Psoas muscle (tissue), 8 donors: ENCODE results near the gene CIAO2B. TPM values are rescaled to one million over a fixed set of nuclear protein-coding genes. Genes with fewer than 3 reads are reported as not detected.
A peak's percentile ranks its signal among the peaks of the same experiment; 100 is the strongest.

Experiments
- ATAC-seq, 4 donors: fragments of 200-7000 bp; cut with Tn5 transposase; one replicate each; pipeline ENCODE4 v1.9.1; 2020; ENCODE audit warnings: moderate library complexity in 3 of 4, mild to moderate bottlenecking in 2 of 4
- DNase-seq, 2 donors: peaks; one replicate each; pipeline ENCODE4 v3.0.0-alpha.2; 2020
- H3K27ac ChIP-seq: fragments of 200-600 bp; one replicate; pipeline ENCODE4 v1.8.0; 2022
- H3K27me3 ChIP-seq, 3 donors: fragments of 200-600 bp in 1 of 3; one replicate each; pipeline versions ENCODE4 v1.6.1 to v1.8.0; 2013 to 2022; ENCODE audit warnings: low read length in 2 of 3, mild to moderate bottlenecking in 2 of 3, moderate library complexity in 1 of 3; ENCODE audit not compliant: insufficient read depth in 3 of 3
- H3K36me3 ChIP-seq, 2 donors: fragments of 200-600 bp in 1 of 2; one replicate each; pipeline versions ENCODE4 v1.6.1 to v1.8.0; 2013 to 2022; ENCODE audit warnings: low read depth in 1 of 2, mild to moderate bottlenecking in 1 of 2, moderate library complexity in 1 of 2; ENCODE audit not compliant: insufficient read depth in 1 of 2
- H3K4me1 ChIP-seq: fragments of 200-600 bp; one replicate; pipeline ENCODE4 v1.8.0; 2022
- H3K4me3 ChIP-seq: fragments of 200-600 bp; one replicate; pipeline ENCODE4 v1.8.0; 2022; ENCODE audit warnings: mild to moderate bottlenecking
- H3K9me3 ChIP-seq: fragments of 200-600 bp; one replicate; pipeline ENCODE4 v1.8.0; 2022
- WGBS, 3 donors: extraction: QIAGEN DNeasy Blood & Tissue Kit; methylation state at CpG; one replicate each; pipeline versions ENCODE4 v1.1.6 to v1.1.7; 2013; 5-methylcytosine and 5-hydroxymethylcytosine counted together
- intact Hi-C, 2 donors: fragments of 100-400 bp; cut with DNase I; formaldehyde crosslinking; loops; one replicate each; pipeline versions ENCODE4 v1.11.0 to v1.14.2; 2022
- polyA plus RNA-seq, 3 donors: library from polyadenylated mRNA; stranded (reverse); fragments of 200-250 nt; gene quantifications; one replicate each; pipeline ENCODE4 v1.2.3, GENCODE V29; 2013
- total RNA-seq, 4 donors: library from RNA; stranded (reverse); fragmentation: NEBNext Ultra II Directional in 2 of 4; extraction: Animal tissue kit (Norgen Biotek cat#: 25700) in 2 of 4; gene quantifications; one replicate each; pipeline versions ENCODE4 v1.2.1 to v1.2.4, GENCODE V29; 2021 to 2023
- TF ChIP-seq, protein P1 (sequence below): fragments of 200-600 bp; IDR thresholded peaks from one replicate; pipeline ENCODE4 v1.8.0; 2022; ENCODE audit warnings: antibody characterized with exemption
- donor health status: healthy with polysubstance abuse.
- donor health status: DM: no; HTN: no; CAD: no; lungs with moderate emphysema.
- donor health status: Bipolar disorder and iron deficiency.
- donor health status: healthy.
- donor health status: DM: yes; HTN: yes; CAD: no.
- donor health status: DM: no; HTN: no; CAD: no.
- donor health status: DM: no; HTN: no; CAD: no.
- donor health status: DM: yes; HTN: yes; CAD: no.

Gene CIAO2B
- total and polyA plus RNA-seq, 7 donors, result 145 to 818 (median 346) TPM

DNA sequence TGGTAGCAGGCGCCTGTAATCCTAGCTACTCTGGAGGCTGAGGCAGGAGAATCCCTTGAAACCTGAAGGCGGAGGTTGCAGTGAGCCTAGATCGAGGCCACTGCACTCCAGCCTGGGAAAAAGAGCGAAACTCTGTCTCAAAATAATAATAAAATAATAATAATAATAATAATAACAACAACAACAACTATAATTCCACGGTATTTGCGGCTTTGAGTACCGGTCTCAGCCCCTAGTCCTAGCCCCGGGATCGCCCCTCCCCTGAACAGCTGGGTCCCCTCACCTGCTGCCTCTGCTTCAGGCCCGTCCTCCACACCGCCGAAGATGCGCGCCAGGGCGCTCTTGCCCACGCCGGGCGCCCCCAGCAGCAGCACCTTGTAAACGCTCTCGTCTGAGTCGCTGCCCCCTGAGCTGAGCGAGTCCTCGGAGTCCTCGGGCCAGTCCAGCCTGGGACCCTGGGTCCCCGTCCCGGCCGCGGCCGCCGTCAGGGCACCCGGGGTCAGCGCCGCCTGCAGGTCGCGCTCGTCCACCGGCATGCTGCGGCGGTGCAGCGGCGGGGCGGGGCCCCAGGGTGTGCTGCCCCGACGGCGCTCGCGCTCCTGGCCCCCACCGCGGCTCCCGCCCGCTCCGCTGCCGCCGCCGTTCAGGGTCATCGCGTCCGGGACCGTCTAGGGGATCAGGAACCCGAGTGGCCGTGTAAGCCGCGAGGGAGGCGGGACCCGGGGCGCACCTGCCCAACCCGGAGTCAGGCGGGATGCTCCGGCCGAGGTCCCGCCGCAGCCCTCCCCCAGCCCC lies 9.5 kb downstream of the CIAO2B start:
- Histone ChIP-seq H3K27me3 (no peaks in the 10 kb centered on the region), H3K4me1 (peaks cover 31% of the 10 kb centered on the region), H3K27ac (peak overlapping the region; percentile 96), H3K9me3 (no peaks in the 10 kb centered on the region), H3K4me3 (peak overlapping the region; percentile 67), H3K36me3 (peaks cover 0 to 32% of the 10 kb centered on the region in 2 donors)
- intact Hi-C loops, result no loop called here
- ATAC-seq (peak in 2 of 4 donors; percentile 3 to 8), DNase-seq (peak; percentile 54 to 73)
- WGBS, 3 donors, result 5 to 8% (median 6%) methylated on average over 53 to 72 of the region's 72 CpGs
- TF ChIP-seq, protein P1, sequence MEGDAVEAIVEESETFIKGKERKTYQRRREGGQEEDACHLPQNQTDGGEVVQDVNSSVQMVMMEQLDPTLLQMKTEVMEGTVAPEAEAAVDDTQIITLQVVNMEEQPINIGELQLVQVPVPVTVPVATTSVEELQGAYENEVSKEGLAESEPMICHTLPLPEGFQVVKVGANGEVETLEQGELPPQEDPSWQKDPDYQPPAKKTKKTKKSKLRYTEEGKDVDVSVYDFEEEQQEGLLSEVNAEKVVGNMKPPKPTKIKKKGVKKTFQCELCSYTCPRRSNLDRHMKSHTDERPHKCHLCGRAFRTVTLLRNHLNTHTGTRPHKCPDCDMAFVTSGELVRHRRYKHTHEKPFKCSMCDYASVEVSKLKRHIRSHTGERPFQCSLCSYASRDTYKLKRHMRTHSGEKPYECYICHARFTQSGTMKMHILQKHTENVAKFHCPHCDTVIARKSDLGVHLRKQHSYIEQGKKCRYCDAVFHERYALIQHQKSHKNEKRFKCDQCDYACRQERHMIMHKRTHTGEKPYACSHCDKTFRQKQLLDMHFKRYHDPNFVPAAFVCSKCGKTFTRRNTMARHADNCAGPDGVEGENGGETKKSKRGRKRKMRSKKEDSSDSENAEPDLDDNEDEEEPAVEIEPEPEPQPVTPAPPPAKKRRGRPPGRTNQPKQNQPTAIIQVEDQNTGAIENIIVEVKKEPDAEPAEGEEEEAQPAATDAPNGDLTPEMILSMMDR, result peak; percentile 43

DNA sequence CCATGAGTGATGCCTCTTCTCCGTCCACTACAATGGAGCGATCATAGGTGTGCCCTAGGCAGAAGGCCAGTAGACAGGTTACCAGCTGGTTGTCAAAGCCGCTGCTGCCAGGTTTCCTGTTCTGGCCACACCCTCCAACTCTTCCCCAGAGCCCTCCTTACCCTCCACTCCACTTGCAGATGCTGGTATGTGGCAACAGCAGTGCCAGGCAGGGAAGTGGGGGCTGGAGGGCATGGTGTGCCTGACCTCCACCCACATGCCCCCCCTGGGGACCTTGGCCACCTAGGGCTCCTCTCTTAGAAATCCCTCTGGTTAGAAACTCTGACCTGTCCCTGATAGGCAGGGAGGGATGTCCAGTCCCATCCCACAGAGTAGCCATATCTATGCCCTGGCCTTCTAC lies 10.3 kb downstream of the CIAO2B start:
- no peak for DNase-seq
- Histone ChIP-seq H3K4me1 (peaks cover 22% of the 10 kb centered on the region), H3K4me3 (peak overlapping the region; percentile 67), H3K9me3 (no peaks in the 10 kb centered on the region), H3K27me3 (no peaks in the 10 kb centered on the region), H3K36me3 (peaks cover 0 to 32% of the 10 kb centered on the region in 2 donors), H3K27ac (peak overlapping the region; percentile 96)
- TF ChIP-seq, protein P1, result no peak
- intact Hi-C loops, result no loop called here
- WGBS, 3 donors, result 23 to 45% (median 25%) methylated on average over 3 of the region's 3 CpGs
- ATAC-seq, result no peak

DNA sequence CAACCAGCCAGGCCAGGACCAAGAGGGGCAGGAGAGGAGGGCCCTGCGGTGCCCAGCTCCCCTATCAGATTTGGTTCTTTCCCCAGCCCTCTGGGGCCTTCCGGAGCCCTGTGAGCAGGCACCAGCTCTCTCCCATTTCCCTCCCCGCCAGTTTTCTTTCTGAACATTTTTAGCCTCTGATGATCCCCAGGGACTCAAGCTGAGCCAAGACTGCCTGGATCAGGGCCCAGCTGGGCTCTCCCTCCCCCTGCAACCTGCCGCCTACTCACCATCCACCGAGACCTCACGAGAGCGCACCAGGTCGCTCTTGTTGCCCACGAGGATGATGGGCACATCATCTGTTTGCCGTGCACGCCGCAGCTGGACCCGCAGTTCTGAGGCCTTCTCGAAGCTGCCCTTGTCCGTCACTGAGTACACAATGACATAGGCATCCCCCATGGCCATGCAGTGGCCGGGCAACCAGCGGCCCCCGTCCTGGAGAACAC lies 10.9 kb downstream of the CIAO2B start:
- TF ChIP-seq, protein P1, result no peak
- intact Hi-C loops, result no loop called here
- peak in 1 of 4 donors; percentile 17 for ATAC-seq
- DNase-seq, result peak; percentile 57 to 85
- Histone ChIP-seq H3K27ac (peak overlapping the region; percentile 96), H3K9me3 (no peaks in the 10 kb centered on the region), H3K4me1 (peaks cover 17% of the 10 kb centered on the region), H3K36me3 (peaks cover 0 to 32% of the 10 kb centered on the region in 2 donors), H3K27me3 (no peaks in the 10 kb centered on the region), H3K4me3 (peak overlapping the region; percentile 67)
- 12 to 16% (median 14%) methylated on average over 18 of the region's 18 CpGs for WGBS, 3 donors

DNA sequence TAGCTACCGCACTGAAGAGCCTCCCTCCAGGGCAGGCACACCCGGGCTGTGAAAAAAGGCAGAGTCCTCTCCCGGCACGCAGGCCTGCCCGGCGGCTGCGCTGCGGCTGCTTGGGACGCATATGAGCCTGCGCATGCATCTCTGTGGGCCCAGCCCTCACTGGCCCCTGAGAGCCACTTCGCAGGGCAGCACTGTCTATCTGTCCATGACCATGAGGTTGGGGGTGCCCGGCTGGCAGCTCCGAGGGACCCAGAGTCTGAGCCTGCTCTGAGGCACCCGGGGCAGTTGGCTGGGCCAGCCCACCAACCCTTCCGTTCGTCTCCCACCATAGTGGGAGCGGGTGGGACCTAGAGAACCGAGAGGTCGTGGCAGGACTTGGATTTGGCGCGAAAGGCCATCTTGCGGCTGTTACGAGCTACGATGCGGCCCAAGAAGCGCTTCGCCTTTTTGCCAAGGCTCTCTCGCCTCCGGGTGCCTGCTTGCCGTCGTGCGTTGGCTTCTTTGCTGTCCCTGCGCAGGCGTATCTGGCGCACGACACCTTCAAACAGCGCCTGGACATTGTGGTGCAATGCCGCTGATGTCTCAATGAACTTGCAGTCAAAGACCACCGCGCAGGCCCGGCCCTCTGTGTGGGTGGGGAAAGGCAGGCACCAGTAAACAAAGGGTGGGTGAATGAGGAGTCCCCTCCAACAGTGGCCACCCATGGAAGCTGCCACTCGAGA lies 12.3 kb downstream of the CIAO2B start:
- Histone ChIP-seq H3K9me3 (no peaks in the 10 kb centered on the region), H3K27me3 (no peaks in the 10 kb centered on the region), H3K4me1 (peaks cover 7% of the 10 kb centered on the region), H3K36me3 (peaks cover 0 to 32% of the 10 kb centered on the region in 2 donors), H3K4me3 (peak overlapping the region; percentile 67), H3K27ac (peak overlapping the region; percentile 96)
- DNase-seq (peak; percentile 56 to 69), ATAC-seq (peak in 2 of 4 donors; percentile 1 to 4)
- TF ChIP-seq, protein P1, result no peak
- intact Hi-C loops, result no loop called here
- 56 to 75% (median 57%) methylated on average over 42 of the region's 42 CpGs for WGBS, 3 donors
